ENCODE results near the gene PDIK1L. TPM values are rescaled to one million over a fixed set of nuclear protein-coding genes. Genes with fewer than 3 reads are reported as not detected.

PDIK1L gene
- total RNA-seq, 1 donor from 2014 or later: 6.8 TPM

GRCh38 chr1:26081267-26082019 is 30.2 kb upstream of the PDIK1L start:
- no peak for DNase-seq (ENCODE audit: low spot score)
- H3K27me3 Mint-ChIP-seq (ENCODE audit: unreplicated experiment): peaks cover 4% of the 10 kb centered on the region
- no peaks in the 10 kb centered on the region for H3K9me3 Mint-ChIP-seq (ENCODE audit: unreplicated experiment)
- H3K27ac Mint-ChIP-seq (ENCODE audit: unreplicated experiment): no peak overlapping the region
- H3K36me3 Mint-ChIP-seq (ENCODE audit: low read depth, unreplicated experiment): no peaks in the 10 kb centered on the region
- H3K4me1 Mint-ChIP-seq (ENCODE audit: unreplicated experiment): no peaks in the 10 kb centered on the region
- TF ChIP-seq CTCF (IDR thresholded peaks at IDR 0.05; ENCODE audit: unreplicated experiment): no peak
- no peak overlapping the region for H3K4me3 Mint-ChIP-seq (ENCODE audit: unreplicated experiment)

GRCh38 chr1:26082020-26082350 is 29.6 kb upstream of the PDIK1L start:
- peaks cover 4% of the 10 kb centered on the region for H3K27me3 Mint-ChIP-seq (ENCODE audit: unreplicated experiment)
- no peaks in the 10 kb centered on the region for H3K9me3 Mint-ChIP-seq (ENCODE audit: unreplicated experiment)
- H3K27ac Mint-ChIP-seq (ENCODE audit: unreplicated experiment): no peak overlapping the region
- no peaks in the 10 kb centered on the region for H3K4me1 Mint-ChIP-seq (ENCODE audit: unreplicated experiment)
- no peak overlapping the region for H3K4me3 Mint-ChIP-seq (ENCODE audit: unreplicated experiment)
- no peak for DNase-seq (ENCODE audit: low spot score)
- no peak for TF ChIP-seq CTCF (IDR thresholded peaks at IDR 0.05; ENCODE audit: unreplicated experiment)
- H3K36me3 Mint-ChIP-seq (ENCODE audit: low read depth, unreplicated experiment): no peaks in the 10 kb centered on the region

- H3K27ac Mint-ChIP-seq (ENCODE audit: unreplicated experiment): no peak overlapping the region
- no peak for TF ChIP-seq CTCF (IDR thresholded peaks at IDR 0.05; ENCODE audit: unreplicated experiment)
- H3K36me3 Mint-ChIP-seq (ENCODE audit: low read depth, unreplicated experiment): no peaks in the 10 kb centered on the region
- H3K27me3 Mint-ChIP-seq (ENCODE audit: unreplicated experiment): peaks cover 4% of the 10 kb centered on the region
- H3K4me1 Mint-ChIP-seq (ENCODE audit: unreplicated experiment): no peaks in the 10 kb centered on the region
- H3K4me3 Mint-ChIP-seq (ENCODE audit: unreplicated experiment): no peak overlapping the region
- DNase-seq (ENCODE audit: low spot score): no peak
- no peaks in the 10 kb centered on the region for H3K9me3 Mint-ChIP-seq (ENCODE audit: unreplicated experiment)
Observed at GRCh38 chr1:26083208-26083607, 28.4 kb upstream of the PDIK1L start.

GRCh38 chr1:26084091-26084561 is 27.5 kb upstream of the PDIK1L start:
- no peak for DNase-seq (ENCODE audit: low spot score)
- H3K36me3 Mint-ChIP-seq (ENCODE audit: low read depth, unreplicated experiment): no peaks in the 10 kb centered on the region
- peaks cover 4% of the 10 kb centered on the region for H3K27me3 Mint-ChIP-seq (ENCODE audit: unreplicated experiment)
- no peaks in the 10 kb centered on the region for H3K4me1 Mint-ChIP-seq (ENCODE audit: unreplicated experiment)
- peak overlapping the region; percentile 22 for H3K27ac Mint-ChIP-seq (ENCODE audit: unreplicated experiment)
- no peak overlapping the region for H3K4me3 Mint-ChIP-seq (ENCODE audit: unreplicated experiment)
- TF ChIP-seq CTCF (IDR thresholded peaks at IDR 0.05; ENCODE audit: unreplicated experiment): no peak
- no peaks in the 10 kb centered on the region for H3K9me3 Mint-ChIP-seq (ENCODE audit: unreplicated experiment)

GRCh38 chr1:26084844-26085243 is 26.8 kb upstream of the PDIK1L start:
- Mint-ChIP-seq H3K27ac (ENCODE audit: unreplicated experiment) (no peak overlapping the region), H3K36me3 (ENCODE audit: low read depth, unreplicated experiment) (no peaks in the 10 kb centered on the region), H3K4me3 (ENCODE audit: unreplicated experiment) (no peak overlapping the region), H3K27me3 (ENCODE audit: unreplicated experiment) (peaks cover 4% of the 10 kb centered on the region), H3K4me1 (ENCODE audit: unreplicated experiment) (no peaks in the 10 kb centered on the region), H3K9me3 (ENCODE audit: unreplicated experiment) (no peaks in the 10 kb centered on the region)
- no peak for TF ChIP-seq CTCF (IDR thresholded peaks at IDR 0.05; ENCODE audit: unreplicated experiment)
- DNase-seq (ENCODE audit: low spot score): no peak
